Measurements from ENCODE around the gene SMARCD3. TPM values are rescaled to one million over a fixed set of nuclear protein-coding genes. Genes with fewer than 3 reads are reported as not detected.

Gene SMARCD3
- total RNA-seq, 2 experiments from 2014 or later, result 11.8 to 14.8 TPM

DNA sequence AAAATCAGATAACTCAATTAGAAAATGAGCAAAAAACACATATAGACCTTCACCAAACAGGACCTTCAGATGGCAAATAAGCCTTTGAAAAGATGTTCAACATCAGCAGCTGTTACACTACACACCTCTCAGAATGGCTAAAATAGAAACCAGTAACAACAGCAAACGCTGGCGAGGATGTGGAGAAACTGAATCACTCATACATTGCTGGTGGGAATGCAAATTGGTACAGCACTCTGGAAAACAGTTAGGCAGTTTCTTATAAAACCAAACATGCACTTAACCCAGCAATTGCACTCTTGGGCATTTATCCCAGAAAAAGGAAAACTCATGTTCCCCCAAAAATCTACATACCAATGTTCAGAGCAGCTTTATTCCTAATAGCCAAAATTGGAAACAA lies 37.7 kb upstream of the SMARCD3 start:
- Mint-ChIP-seq H3K27me3 (peaks cover 12% of the 10 kb centered on the region), H3K36me3 (ENCODE audit: low read depth) (no peaks in the 10 kb centered on the region), H3K9me3 (no peaks in the 10 kb centered on the region), H3K27ac (no peak overlapping the region), H3K4me1 (ENCODE audit: low read depth) (no peaks in the 10 kb centered on the region), H3K4me3 (no peak overlapping the region)
- Histone ChIP-seq H3K4me3 (ENCODE audit: low read length) (no peak overlapping the region), H3K36me3 (ENCODE audit: insufficient read depth, low read length) (no peaks in the 10 kb centered on the region), H3K4me1 (ENCODE audit: insufficient read depth, low read length) (no peaks in the 10 kb centered on the region), H3K9me3 (ENCODE audit: control insufficient read depth in 1 of 2, insufficient read depth in 1 of 2, low read length in 2 of 2) (peaks cover 0 to 5% of the 10 kb centered on the region in 2 experiments), H3K27ac (ENCODE audit: low read depth in 1 of 2, low read length in 2 of 2) (no peak overlapping the region), H3K27me3 (ENCODE audit: control insufficient read depth in 1 of 2, insufficient read depth in 2 of 2, low read length in 2 of 2) (no peaks in the 10 kb centered on the region)
- POLR2A ChIA-PET, result interaction anchor here (0.5 to 0.7 kb wide), 3 partner anchors 21 to 761 kb away, joined by 3 to 6 read pairs (median 3); no protein-coding TSS in a partner anchor
- no peak for ATAC-seq (ENCODE audit: poor library complexity)
- TF ChIP-seq, protein P1, sequence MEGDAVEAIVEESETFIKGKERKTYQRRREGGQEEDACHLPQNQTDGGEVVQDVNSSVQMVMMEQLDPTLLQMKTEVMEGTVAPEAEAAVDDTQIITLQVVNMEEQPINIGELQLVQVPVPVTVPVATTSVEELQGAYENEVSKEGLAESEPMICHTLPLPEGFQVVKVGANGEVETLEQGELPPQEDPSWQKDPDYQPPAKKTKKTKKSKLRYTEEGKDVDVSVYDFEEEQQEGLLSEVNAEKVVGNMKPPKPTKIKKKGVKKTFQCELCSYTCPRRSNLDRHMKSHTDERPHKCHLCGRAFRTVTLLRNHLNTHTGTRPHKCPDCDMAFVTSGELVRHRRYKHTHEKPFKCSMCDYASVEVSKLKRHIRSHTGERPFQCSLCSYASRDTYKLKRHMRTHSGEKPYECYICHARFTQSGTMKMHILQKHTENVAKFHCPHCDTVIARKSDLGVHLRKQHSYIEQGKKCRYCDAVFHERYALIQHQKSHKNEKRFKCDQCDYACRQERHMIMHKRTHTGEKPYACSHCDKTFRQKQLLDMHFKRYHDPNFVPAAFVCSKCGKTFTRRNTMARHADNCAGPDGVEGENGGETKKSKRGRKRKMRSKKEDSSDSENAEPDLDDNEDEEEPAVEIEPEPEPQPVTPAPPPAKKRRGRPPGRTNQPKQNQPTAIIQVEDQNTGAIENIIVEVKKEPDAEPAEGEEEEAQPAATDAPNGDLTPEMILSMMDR (IDR thresholded peaks at IDR 0.05), result no peak
- no peak for DNase-seq
- CTCF ChIA-PET, result no interaction called here
- intact Hi-C loops (cut with DNase I, micrococcal nuclease), result no loop called here

DNA sequence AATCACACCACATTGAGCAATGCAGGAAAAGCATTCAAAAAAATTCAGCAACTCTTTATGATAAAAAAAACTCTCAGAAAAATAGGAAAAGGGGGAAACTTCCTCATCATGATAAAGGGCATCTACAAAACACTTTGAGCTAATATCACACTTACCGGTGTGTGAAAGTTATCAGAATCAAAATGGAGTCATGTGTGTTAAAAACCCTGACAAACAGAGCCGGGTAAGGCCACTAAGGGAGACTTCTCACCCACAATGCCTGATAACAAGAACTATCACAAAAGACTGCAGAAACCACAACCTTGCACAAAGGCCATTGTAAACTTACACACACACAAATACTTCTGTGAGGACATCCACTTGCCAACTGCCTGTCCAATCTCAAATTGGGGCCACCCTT lies 34.8 kb upstream of the SMARCD3 start:
- POLR2A ChIA-PET, result no interaction called here
- no peaks in the 10 kb centered on the region for H3K36me3 ChIP-seq (ENCODE audit: insufficient read depth, low read length)
- no peaks in the 10 kb centered on the region for H3K27me3 ChIP-seq (ENCODE audit: control insufficient read depth in 1 of 2, insufficient read depth in 2 of 2, low read length in 2 of 2)
- TF ChIP-seq, protein P1 (IDR thresholded peaks at IDR 0.05), result no peak
- CTCF ChIA-PET, result no interaction called here
- Mint-ChIP-seq H3K36me3 (ENCODE audit: low read depth) (no peaks in the 10 kb centered on the region), H3K27ac (no peak overlapping the region), H3K9me3 (no peaks in the 10 kb centered on the region), H3K4me1 (ENCODE audit: low read depth) (no peaks in the 10 kb centered on the region), H3K27me3 (peaks cover 29% of the 10 kb centered on the region), H3K4me3 (no peak overlapping the region)
- intact Hi-C loops (cut with DNase I, micrococcal nuclease), result no loop called here
- H3K9me3 ChIP-seq (ENCODE audit: control insufficient read depth in 1 of 2, insufficient read depth in 1 of 2, low read length in 2 of 2), result peaks cover 0 to 5% of the 10 kb centered on the region in 2 experiments
- no peak overlapping the region for H3K27ac ChIP-seq (ENCODE audit: low read depth in 1 of 2, low read length in 2 of 2)
- no peak overlapping the region for H3K4me3 ChIP-seq (ENCODE audit: low read length)
- no peaks in the 10 kb centered on the region for H3K4me1 ChIP-seq (ENCODE audit: insufficient read depth, low read length)
- ATAC-seq (ENCODE audit: poor library complexity) (no peak), DNase-seq (no peak)

DNA sequence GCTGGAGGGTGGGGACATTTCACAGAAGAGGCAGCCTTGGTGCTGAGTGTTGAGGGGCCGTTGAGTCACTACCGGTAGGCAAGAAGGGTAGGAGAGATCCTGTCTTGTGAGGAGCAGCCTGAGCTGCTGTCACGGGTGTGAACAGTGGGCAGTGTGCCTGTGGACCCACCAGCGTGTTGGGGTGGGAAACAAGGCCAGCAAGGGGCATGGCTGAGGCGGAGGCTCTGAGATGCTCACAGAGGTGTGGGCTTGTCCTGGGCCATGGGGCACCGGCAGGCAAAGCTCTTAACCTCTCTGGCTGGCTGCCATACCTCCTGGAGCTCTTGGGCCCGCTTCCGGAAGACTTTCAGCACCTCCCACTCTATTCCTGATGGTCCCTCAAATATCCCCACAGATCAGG lies 33.6 kb upstream of the SMARCD3 start:
- Mint-ChIP-seq H3K4me3 (no peak overlapping the region), H3K4me1 (ENCODE audit: low read depth) (peaks cover 5% of the 10 kb centered on the region), H3K27ac (no peak overlapping the region), H3K27me3 (peaks cover 29% of the 10 kb centered on the region), H3K36me3 (ENCODE audit: low read depth) (no peaks in the 10 kb centered on the region), H3K9me3 (no peaks in the 10 kb centered on the region)
- H3K4me1 ChIP-seq (ENCODE audit: insufficient read depth, low read length), result peaks cover 7% of the 10 kb centered on the region
- DNase-seq (no peak), ATAC-seq (ENCODE audit: poor library complexity) (no peak)
- H3K4me3 ChIP-seq (ENCODE audit: low read length), result no peak overlapping the region
- TF ChIP-seq, protein P1 (IDR thresholded peaks at IDR 0.05), result no peak
- no peak overlapping the region for H3K27ac ChIP-seq (ENCODE audit: low read depth in 1 of 2, low read length in 2 of 2)
- H3K36me3 ChIP-seq (ENCODE audit: insufficient read depth, low read length), result no peaks in the 10 kb centered on the region
- ChIA-PET POLR2A (no interaction called here), CTCF (no interaction called here)
- H3K9me3 ChIP-seq (ENCODE audit: control insufficient read depth in 1 of 2, insufficient read depth in 1 of 2, low read length in 2 of 2), result peaks cover 0 to 5% of the 10 kb centered on the region in 2 experiments
- intact Hi-C loops (cut with DNase I, micrococcal nuclease), result no loop called here
- no peaks in the 10 kb centered on the region for H3K27me3 ChIP-seq (ENCODE audit: control insufficient read depth in 1 of 2, insufficient read depth in 2 of 2, low read length in 2 of 2)
